HG03354 (cell line): ENCODE results near the gene PCMTD2.

ENCODE experiments used
- ATAC-seq: cut with Tn5 transposase; IDR thresholded peaks from one replicate; pipeline ENCODE4 v1.9.1; 2021; ENCODE audit warnings: mild to moderate bottlenecking; ENCODE audit not compliant: unreplicated experiment, poor library complexity, severe bottlenecking

Gene PCMTD2

DNA sequence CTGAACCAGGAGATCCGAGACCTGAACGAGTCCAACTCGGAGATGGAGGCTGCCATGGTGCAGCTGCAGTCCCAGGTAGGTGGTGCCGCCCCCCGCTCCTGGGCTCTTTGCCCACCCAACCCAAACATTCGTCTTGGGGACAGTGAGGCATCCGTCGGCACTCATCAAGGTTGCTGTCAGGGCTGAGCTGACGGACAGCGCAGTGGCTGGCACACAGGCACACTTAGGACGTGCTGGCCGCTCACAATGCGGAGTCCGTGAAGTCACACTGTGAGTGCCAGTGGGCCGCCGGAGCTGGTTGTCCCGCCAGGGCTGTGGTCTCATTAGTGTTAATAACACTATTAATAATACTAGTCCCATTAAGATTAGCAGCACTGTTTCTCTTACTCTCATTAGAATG, 18.2 kb upstream of the PCMTD2 start:
- no peak for ATAC-seq

DNA sequence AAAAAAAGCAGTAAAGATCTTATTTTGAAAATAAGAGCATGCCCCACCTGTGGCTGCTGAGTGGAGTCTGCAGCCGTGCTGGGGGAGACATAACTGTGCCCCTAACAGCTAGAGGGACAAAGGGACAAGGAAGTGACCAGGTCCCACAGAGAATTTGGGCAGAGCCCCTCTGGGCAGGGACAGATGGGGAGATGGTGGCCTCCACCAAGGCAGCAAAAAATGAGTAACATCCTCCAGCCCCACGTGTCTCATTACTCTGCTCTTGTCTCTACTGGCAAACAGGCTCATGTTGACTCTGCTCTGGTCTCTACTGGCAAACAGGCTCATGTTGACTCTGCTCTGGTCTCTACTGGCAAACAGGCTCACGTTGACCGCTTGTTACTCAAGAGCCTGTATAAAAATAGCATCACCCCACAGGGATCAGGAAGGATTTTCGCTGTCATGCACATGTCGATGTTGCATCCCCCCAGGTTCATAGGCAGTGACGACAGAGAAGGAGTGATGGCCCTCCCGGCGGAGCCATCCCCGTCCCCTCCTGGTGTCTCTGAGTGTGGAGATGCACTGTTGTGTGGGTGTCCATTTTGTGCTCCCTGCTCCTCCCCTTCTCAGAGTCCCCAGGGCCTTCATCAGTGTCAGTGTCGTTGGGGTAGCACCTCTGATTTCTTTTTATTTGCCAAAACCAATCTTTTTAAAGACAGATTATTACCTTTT, 17.3 kb upstream of the PCMTD2 start:
- no peak for ATAC-seq

DNA sequence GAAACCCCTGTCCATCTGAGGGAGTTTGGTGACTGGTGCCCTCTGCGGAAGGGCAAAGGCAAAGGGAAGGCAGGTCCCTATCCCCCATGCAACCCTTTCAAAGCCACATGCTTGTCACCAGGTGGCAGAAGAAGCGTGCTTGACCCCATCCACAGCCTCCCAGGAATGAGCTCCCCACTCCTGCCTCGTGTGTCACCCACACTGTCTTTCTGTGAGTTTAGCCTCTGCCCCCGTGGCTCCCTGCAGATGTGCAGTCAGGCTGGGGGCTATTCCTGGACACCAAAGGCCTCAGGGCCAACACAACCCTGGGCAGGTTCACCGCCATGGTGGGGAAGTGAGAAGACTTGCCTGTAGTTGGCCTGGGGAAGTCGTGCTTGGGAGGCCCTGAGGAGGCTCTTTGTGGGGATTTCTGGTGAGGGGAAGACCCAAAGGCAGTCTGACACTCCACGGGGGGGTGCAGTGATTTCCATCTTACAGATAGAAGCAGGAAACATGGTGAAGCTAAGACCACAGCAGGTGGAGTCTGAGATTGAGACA, 16.6 kb upstream of the PCMTD2 start:
- ATAC-seq, result no peak

DNA sequence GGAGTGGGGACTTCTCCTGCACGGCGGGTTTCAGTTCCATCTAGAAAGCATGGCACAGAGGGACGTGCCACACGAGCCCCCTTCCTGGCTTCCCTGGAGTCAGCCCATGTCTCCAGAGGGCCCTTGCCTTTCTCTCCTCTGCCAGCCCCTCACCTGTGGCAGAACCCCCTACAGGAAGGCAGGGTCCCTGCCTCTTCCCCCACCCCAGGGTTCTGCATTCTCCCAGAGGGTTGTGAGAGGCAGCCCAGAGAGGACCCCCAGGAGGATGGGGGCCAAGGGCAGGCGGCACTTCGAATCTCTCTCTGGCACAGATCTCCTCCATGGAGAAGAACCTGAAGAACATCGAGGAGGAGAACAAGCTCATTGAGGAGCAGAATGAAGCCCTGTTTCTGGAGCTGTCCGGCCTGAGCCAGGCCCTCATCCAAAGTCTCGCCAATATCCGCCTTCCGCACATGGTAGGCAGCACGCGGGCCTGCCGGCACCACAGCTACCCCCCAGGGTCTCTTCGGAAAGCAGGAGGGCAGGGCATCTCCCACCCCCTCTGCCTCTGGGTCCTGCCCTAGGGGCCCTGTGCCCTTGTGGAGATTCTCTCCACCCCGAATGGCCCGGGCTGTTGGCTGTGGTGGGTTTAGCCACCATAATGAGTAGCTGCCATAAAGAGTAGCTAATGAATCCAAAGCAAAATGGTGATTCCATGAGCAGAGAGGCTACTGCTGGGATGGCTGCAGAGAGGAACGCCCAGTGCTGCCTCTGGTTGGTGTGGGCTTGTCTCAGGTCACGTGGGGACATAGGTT, 15.9 kb upstream of the PCMTD2 start:
- no peak for ATAC-seq

DNA sequence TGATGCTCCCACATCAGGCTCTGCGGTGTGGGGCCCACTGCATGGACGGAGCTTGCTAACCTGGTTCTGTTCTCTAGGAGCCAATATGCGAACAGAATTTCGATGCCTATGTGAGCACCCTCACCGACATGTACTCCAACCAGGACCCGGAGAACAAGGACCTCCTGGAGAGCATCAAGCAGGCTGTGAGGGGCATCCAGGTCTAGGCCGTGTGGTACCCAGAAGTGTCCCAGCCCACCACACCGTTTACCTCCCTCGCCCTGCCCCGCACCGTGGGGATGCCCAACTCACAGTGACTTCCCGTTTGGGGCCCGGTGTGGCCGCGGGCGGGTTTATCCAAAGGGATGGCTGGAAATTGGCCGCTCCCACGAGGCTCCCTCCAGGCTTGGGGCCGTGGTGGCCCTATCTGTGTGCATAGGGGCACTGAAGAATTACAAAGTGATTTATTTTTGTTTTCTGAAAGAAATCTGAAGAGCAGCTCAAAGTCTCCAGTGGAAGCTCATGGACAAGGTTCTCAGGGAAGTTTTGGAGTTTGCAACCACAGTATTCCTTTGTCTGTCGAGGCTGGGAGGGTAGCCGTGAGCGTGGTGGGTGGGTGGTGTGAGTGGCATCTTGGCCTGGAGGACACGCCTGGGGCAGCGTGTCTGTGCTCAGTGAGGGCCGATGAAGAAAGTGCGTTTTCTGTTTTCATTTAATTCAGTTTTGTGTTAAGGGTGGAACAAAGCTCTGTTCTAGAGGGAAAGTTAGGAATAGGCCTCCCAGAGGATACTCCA, 15.1 kb upstream of the PCMTD2 start:
- no peak for ATAC-seq

DNA sequence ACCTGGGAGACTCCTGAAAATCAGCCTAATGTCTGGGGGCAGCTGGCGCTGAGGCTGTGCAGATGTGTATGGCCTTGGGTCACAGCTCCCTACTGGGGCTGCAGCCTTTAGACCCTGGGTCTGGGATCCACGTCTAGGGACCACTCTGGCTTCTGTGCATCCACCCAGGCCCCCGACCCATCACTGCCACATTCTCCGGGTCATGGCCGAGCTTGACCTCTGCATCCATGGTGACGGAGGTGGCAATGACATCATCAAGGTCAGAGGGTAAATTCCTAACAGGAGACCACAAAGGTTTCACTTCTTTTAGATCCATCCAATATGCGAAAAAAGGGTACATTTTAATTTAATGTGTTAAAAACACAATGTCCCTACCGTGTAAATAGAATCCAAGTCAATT, 14.5 kb upstream of the PCMTD2 start:
- ATAC-seq, result no peak

DNA sequence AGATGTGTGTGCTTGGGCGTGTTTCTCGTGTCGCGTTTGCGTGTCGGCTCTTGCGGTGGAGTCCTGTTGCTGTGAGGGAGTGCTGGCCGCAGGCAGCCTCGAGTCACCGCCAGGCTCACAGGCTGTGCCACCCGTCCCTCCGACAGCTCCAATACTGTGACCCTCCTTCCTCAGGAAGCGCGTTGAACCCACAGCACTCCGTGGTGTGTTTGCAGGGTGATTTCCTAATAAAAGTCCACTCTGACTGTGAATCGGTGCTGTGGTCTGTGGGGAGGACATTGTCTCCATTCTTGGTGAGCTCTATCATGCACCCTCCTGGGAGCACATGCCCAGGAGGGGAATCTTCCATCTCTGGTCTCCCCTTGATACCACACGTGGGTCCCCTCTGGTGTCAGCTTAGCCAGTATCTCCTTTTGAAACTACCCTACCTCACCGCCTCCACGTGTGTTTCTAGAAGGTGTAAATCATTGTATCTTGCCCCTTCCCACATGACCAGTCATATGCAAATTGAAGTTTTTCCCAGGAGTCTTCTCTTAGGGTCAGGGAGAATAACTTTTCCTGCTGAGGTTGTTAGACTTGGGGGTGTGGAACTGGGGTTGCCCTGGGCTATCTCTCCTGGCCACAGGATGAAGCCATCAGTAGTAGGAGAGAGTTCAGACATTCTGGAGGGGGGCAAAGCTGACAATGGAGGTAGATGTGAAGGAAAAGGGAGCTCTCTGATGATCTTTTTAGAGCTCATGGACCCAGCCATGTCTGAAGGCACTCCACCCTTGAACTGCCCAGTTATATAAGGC, 13.3 kb upstream of the PCMTD2 start:
- ATAC-seq, result no peak

DNA sequence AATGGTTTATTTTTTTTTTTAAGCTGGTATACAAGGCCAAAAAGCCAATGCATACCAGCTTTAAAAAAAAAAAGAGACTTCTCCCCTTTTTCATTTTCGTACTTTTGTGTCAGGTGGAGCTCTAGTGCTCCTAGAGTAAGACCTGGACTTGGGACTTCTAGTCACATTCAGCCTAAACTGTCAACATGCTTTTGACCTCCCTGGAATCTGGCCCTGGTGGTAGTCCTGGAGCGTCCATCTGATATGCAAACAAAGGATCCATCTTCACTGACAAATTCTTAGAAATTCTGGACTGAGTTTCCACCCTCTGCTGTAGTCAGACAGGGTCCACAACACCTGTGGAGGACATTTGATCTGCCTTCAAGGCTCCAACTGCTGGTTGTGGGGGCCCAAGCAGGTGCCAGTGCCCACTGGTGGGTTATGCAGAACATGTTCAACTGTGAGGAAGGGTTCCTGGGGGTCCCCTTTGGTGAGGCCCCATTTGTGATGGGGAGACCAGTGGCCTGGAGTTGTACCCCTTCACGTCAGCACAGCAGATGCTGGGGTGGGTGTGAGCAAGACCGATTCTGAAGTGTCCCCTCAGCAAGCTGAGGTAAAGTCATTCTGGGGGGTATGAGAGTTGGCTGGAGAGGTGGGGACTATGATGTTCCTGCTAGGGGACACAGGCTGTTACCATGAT, 12.6 kb upstream of the PCMTD2 start:
- ATAC-seq, result no peak

DNA sequence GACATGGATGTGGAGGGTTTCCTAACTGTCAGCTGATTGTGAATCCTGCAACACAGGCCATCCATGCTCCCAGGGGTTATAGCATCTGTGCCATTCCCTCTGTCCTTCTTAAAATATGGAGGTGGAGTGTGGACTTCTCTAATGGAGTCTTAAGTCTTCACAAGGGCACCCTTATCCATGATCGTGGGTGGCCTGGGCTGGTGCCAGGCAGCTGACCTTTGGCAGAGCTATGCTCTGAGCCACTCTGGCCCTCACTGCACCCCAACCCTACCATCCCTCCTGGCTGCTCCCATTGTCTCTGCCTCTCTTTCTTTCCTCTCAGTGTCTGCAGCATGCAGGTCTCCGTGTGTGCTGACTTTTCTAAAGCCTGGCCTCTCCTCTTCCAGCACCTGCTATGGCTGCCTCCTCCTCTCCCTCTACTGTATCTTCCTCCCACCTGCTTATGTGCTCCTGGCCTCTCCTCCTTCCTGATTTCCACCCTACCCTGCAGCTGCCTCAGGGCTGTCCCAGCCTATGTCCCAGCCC, 11.2 kb upstream of the PCMTD2 start:
- ATAC-seq, result no peak

DNA sequence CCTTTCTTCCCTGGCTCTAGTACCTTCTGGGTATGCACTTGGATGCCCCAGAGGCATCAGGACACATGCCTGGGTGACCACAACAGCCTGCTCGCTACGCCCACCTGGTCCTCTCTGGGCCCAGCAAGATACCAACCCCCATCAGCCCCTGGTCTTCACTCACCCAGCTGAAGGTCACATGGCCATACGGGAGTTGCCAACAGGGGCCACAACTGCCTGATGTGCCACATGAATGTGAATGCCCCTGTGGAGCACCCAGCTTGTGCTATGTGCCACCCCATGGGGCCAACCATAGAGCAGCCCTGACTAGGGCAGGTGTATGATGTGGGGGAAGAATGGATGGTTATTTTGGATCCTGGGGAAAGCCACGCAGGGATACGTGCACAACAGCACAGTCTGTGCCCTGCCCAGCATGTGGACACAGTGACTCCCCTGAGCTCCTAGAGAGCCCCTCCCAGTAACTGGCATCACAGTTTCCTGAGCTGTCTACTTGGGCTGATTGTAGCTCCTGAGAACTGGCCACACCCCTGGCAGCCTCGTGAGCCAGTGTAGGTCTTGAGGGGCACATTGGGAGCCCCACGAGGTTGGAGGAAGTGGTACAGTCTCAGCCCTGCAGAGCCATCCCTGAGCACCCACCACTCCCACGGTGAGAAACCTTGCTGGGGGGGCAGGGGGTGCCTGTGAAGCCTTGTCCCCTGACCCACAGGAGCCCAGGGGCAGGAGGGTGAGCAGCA, 10.5 kb upstream of the PCMTD2 start:
- ATAC-seq, result no peak

DNA sequence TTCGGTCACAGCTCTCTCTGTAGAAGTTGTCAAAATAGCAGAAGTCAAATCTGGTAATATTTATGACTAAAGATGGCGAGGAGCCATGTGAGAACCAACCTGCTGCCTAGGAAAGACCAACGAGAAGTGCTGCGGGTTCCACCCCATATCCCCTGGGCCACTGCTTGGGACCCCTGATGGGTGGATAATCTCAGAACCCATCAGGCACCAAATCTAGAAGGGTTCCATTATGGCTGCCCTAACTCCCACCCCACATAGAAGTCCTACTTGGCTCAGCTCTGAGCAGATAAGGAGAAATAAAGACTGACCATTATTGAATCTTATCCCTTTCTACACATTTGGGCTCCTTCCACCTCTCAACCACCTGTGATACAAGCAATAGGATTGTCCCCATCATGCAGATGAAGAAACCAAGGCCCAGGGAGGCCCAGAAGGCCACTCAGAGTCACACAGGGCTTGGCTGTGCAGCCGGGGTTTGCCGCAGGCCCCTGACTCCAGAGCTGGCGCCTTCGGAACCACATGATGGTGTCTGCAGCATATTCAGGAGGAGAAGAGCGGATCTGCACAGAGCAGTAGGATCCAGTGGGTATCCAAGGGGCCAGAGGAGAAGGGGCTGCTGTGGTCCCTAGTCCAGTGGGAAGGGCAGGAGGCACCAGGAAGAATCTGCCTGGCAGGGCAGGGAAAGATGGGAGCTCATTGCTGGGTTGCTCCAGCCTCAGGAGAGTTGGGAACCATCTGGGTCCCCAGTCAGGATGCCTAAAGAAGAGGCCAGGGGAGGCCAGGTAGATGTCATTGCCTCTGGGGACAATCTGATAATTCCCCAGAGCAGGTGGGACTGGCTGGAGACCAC, 9.6 kb upstream of the PCMTD2 start:
- ATAC-seq, result no peak

DNA sequence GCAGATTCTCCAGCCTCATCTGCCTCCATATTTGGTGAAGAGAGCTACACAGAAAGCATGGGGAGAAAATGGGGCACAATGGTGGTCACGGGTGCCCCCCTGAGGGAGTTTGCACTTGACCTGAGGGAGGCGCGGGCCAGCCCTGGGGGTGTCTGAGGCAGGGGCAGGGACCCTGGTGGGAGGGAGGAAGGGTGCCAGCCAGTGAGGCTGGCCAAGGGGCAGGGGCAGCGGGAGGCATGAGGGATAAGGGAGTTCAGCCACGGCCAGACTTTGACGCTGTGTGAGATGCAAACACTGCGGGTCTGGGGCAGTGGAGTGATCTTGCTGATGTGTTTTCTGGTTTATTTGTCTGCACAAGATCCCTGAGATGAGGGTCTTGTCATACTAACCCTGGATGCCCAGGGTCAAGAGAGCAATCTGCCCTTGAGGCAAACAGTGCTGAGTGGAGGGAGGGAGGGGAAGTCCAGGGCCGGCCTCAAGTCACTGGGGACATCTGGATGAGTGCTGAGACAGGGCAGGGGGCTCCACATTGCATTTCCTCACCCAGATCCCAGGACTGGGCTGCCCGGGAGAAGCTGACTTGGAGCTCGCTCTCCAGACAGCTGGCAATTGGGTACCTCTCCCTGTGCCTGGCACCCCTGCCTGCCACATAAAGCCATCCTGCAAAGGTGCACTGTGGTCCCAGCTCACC, 8.8 kb upstream of the PCMTD2 start:
- ATAC-seq, result no peak

DNA sequence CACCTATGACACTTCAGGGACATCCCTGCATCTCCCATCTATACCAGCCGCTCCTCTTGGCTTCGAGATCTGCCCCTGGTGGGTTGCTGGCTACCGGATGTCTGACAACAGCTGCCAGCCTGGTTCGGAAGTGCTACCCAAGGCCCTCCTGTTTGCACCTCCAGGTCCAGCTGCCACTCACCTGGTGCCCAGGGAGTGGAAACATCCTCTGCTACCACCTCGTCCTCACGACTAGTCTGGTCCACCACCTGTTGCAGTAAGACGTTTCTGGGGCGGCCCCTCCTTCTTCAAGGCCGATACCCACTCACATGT, 8.3 kb upstream of the PCMTD2 start:
- no peak for ATAC-seq

DNA sequence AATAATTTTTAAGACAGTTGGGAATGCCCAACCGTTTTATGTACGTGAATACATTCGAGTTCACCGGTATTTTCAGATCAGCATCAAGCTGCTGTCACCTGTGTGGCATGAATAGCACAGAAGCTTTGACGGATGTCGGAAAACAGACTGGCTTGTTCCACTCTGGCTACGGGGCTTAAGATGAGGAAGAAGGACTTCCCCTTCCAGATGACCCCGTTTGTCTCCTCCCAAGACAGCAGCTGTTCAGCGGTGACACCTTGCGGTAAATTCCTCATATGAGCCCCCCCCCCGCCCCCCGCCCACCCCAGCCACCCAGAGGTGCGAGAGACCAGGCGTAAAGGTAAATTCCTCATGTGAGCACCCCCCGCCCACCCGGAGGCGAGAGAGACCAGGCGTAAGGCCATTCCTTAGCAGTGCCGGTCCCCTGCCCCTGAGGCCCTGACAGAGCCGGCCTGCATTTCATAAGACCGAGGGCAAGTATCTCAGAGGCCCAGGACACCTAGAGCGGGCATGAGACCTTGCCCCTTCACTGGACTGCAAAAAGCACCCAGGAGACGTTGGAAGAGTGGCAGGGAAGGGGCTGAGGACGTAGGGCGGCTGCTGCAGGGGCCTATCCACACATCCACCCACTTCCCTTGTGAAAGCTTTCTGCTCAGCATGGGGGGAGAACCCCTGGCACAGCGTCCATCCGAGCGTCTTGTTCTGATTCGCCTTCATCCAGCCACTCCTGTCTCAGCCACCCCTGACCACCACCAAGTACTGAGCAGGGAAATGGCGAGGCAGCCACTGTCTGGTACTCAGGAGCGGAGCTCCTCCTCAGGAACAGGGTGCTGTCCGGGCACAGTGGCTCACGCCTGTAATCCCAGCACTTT, 7.3 kb upstream of the PCMTD2 start:
- ATAC-seq, result no peak

DNA sequence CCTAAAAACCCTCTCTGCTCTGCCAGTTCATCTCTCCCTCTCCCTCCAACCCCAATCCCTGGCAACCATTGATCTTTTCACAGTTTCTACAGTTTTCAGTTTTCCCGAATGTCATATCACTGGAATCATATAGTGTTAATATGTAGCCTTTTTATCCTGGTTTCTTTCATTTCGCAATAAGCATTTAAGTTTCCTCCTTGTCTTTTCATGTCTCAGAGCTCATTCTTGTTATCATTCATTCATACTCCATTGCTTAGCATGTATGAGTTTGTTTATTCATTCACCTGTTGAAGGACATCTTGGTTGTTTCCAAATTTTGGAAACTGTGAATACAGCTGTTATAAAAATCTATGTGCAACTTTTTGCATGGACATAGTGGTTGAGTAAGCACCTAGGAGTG, 5.5 kb upstream of the PCMTD2 start:
- ATAC-seq, result no peak

DNA sequence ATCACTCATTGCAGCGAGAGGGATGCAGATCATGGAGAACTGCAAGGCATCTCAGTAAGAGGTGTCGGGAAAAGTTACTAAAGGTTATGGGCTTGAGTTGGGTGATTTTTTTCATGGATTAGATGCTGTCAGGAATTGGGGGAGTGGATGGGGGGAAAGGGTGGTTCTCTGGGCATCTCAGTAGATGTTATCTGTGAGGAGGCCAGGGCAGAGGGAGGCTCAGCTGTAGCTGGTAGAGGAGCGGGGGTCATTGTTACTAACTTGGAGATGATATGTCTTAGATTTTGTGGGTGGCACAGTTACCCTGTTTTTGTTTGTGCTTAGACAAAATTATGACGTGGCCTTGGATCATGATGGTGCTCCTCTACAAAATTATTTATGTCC, 2.6 kb upstream of the PCMTD2 start:
- no peak for ATAC-seq
